ENCODE results near the gene NOVA1. TPM values are rescaled to one million over a fixed set of nuclear protein-coding genes. Genes with fewer than 3 reads are reported as not detected.

Gene NOVA1
- total RNA-seq, 6 experiments from 2014 or later, result 0.12 to 2.0 (median 0.47) TPM

GRCh38 chr14:26598081-26598671 lies 343 bp upstream of the NOVA1 start:
- WGBS (ENCODE audit: insufficient coverage, low coverage, low lambda C conversion rate, missing lambda C conversion rate), result 2% methylated on average over 15 of the region's 54 CpGs
- H3K9me3 ChIP-seq, result no peaks in the 10 kb centered on the region
- H3K4me1 ChIP-seq, result peaks cover 0 to 3% (median 0%) of the 10 kb centered on the region in 4 donors
- ATAC-seq (peak; percentile 84 to 91 (median 88)), DNase-seq (peak; percentile 62 to 78 (median 67))
- peak overlapping the region; percentile 39 to 67 (median 43) for H3K27ac ChIP-seq
- TF ChIP-seq POLR2A (IDR thresholded peaks at IDR 0.05), result no peak
- TF ChIP-seq, protein P1, sequence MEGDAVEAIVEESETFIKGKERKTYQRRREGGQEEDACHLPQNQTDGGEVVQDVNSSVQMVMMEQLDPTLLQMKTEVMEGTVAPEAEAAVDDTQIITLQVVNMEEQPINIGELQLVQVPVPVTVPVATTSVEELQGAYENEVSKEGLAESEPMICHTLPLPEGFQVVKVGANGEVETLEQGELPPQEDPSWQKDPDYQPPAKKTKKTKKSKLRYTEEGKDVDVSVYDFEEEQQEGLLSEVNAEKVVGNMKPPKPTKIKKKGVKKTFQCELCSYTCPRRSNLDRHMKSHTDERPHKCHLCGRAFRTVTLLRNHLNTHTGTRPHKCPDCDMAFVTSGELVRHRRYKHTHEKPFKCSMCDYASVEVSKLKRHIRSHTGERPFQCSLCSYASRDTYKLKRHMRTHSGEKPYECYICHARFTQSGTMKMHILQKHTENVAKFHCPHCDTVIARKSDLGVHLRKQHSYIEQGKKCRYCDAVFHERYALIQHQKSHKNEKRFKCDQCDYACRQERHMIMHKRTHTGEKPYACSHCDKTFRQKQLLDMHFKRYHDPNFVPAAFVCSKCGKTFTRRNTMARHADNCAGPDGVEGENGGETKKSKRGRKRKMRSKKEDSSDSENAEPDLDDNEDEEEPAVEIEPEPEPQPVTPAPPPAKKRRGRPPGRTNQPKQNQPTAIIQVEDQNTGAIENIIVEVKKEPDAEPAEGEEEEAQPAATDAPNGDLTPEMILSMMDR (IDR thresholded peaks at IDR 0.05), result no peak
- H3K36me3 ChIP-seq, result no peaks in the 10 kb centered on the region
- peaks cover 0 to 5% of the 10 kb centered on the region in 2 donors for H3K27me3 ChIP-seq
- intact Hi-C loops (cut with DNase I), result no loop called here
- H3K4me3 ChIP-seq, result peak overlapping the region; percentile 40 to 54 (median 48)

DNA sequence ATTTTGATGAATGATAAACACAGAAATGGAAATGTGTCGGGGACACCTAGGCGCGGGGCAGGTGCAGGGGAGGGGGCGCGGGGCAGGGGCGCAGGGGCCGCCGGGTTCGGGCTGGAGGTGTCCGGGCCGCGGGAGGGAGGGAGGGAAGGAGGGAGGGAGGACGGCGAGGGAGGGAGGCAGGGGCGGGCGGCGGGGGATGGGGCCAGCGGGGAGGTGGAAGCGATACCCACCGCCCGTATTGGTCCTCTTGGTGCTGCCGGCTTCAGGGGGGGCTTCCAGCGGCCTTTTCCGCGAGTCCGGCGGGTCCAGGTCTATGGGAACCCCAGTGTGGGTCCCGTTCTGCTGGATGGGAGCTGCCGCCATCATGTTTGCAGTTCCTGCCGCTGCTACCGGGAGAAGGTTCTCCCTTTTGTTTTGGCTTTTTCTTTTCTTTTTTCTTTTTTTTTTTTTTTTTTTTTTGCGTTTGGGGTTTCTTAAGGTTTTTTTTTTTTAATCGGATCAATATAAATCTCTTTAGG lies 703 bp downstream of the NOVA1 start:
- no peaks in the 10 kb centered on the region for H3K36me3 ChIP-seq
- peaks cover 0 to 5% of the 10 kb centered on the region in 2 donors for H3K27me3 ChIP-seq
- no peaks in the 10 kb centered on the region for H3K9me3 ChIP-seq
- peak overlapping the region; percentile 40 to 54 (median 48) for H3K4me3 ChIP-seq
- H3K27ac ChIP-seq, result peak overlapping the region in 1 of 3 donors; percentile 67
- peaks cover 0 to 3% (median 0%) of the 10 kb centered on the region in 4 donors for H3K4me1 ChIP-seq
- DNase-seq (peak; percentile 24 to 52 (median 39)), ATAC-seq (peak in 1 of 4 donors; percentile 9)
- WGBS (ENCODE audit: insufficient coverage, low coverage, low lambda C conversion rate, missing lambda C conversion rate), result 4% methylated on average over 33 of the region's 33 CpGs
- intact Hi-C loops (cut with DNase I), result no loop called here
- TF ChIP-seq, protein P1 (IDR thresholded peaks at IDR 0.05), result no peak
- TF ChIP-seq POLR2A (IDR thresholded peaks at IDR 0.05), result no peak

DNA sequence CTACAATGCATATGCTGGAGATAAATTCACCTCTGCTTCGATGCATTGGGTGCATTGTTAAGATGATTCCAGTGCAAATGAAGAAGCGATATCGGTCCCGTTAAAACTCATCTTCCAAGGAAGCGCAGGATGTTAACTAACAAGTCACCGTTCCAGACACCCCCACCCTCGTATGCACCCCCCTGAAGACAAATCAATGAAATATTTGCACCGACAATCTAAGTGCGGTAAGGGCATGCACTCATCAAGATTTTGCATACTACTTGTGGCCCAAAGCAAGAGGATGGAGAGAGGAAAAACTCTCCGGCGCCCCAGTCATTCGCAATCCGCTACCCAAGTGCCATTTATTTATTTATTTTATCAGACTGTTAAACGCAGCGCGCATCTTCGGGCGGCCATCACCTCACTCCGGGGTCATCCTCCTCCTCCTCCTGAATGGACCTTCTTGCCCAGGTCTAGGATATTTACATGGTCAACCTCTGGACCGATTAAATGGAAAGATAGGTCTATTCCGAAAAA lies 1.2 kb downstream of the NOVA1 start:
- intact Hi-C loops (cut with DNase I), result no loop called here
- Histone ChIP-seq H3K27me3 (peaks cover 0 to 5% of the 10 kb centered on the region in 2 donors), H3K36me3 (no peaks in the 10 kb centered on the region), H3K9me3 (no peaks in the 10 kb centered on the region), H3K4me3 (peak overlapping the region; percentile 40 to 54 (median 48)), H3K4me1 (peaks cover 0 to 3% (median 0%) of the 10 kb centered on the region in 4 donors), H3K27ac (no peak overlapping the region)
- 12% methylated on average over 21 of the region's 21 CpGs for WGBS (ENCODE audit: insufficient coverage, low coverage, low lambda C conversion rate, missing lambda C conversion rate)
- DNase-seq (no peak), ATAC-seq (no peak)
- TF ChIP-seq, protein P1 (IDR thresholded peaks at IDR 0.05), result no peak
- no peak for TF ChIP-seq POLR2A (IDR thresholded peaks at IDR 0.05)

DNA sequence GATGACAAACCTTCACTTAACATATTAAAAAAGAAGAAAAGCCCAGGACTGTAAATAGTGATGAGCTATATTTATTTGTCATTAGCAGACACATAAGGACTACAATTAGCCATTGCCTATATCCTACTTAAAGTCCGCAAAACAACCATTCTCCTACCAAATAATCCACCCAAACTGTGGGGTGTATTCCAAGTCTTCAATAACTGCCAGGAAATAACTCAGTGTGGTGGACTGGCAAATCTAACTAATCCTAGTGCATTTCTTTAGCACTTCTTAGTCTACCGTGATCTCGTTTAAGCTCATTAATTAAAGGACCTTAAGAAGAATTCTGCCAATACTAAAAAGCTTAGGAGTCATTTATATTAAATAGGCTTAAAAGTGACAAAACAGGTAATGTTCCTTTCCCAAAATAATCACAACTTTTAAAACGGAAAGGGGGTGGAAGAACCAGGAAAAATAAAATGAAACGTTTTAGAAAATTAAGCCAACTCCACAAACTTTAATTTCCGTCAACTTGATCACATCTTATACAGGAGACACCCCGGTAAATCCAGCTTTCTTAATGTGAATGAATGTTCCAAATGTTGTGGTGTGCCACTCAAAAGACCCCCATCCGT lies 1.8 kb downstream of the NOVA1 start:
- intact Hi-C loops (cut with DNase I), result no loop called here
- Histone ChIP-seq H3K27ac (no peak overlapping the region), H3K9me3 (no peaks in the 10 kb centered on the region), H3K27me3 (peaks cover 0 to 5% of the 10 kb centered on the region in 2 donors), H3K4me1 (peaks cover 0 to 3% (median 0%) of the 10 kb centered on the region in 4 donors), H3K4me3 (peak overlapping the region; percentile 40 to 54 (median 48)), H3K36me3 (no peaks in the 10 kb centered on the region)
- no peak for DNase-seq
- no peak for ATAC-seq
- TF ChIP-seq POLR2A (IDR thresholded peaks at IDR 0.05), result no peak
- TF ChIP-seq, protein P1 (IDR thresholded peaks at IDR 0.05), result no peak
- WGBS (ENCODE audit: insufficient coverage, low coverage, low lambda C conversion rate, missing lambda C conversion rate), result 28% methylated on average over 8 of the region's 8 CpGs
